Measurements from ENCODE around the gene FANK1.
"Not testable (repeated sequence)": the region's sequence is repeated elsewhere in the genome, so short reads cannot be mapped to it uniquely, and the experiment has no call there.

The FANK1 gene

GRCh38 chr10:126047749-126048148 lies 151.4 kb downstream of the FANK1 start:
- H3K4me3 ChIP-seq, H3K27ac ChIP-seq: not testable (repeated sequence)

- Histone ChIP-seq H3K27ac (peak overlapping the region in 7 of 21 experiments; percentile 9 to 72 (median 59)), H3K4me3 (no peak overlapping the region)
Measured at GRCh38 chr10:126049759-126050700, 153.7 kb downstream of the FANK1 start.

- H3K4me3 ChIP-seq = no peak overlapping the region
- no peak overlapping the region for H3K27ac ChIP-seq
Measured at GRCh38 chr10:126052171-126052570, 155.8 kb downstream of the FANK1 start.

GRCh38 chr10:126054191-126054590 lies 157.8 kb downstream of the FANK1 start:
- no peak overlapping the region for H3K4me3 ChIP-seq
- no peak overlapping the region for H3K27ac ChIP-seq

DNA sequence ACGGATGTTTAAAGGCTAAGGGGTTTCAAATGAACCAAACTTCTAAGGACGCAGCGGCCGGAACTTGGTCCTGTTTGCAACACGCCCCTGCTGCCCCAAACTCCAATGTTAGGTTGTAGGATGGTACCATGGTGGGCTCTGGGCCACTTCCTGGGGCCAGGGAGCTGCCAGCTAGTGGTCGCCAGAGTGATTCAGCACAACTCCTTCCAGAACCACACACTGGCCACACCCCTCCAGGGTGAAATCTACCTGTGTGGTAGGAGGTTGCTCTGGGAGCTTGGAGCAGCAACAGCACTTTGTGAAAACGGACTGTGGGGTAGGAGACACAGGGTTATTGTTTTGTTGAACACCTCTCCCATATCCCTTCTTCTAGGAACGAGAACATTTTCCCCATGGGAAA lies 161.1 kb downstream of the FANK1 start:
- no peak overlapping the region for H3K4me3 ChIP-seq
- H3K27ac ChIP-seq = peak overlapping the region in 2 of 21 experiments; percentile 1 to 16

- Histone ChIP-seq H3K4me3 (no peak overlapping the region), H3K27ac (peak overlapping the region in 1 of 21 experiments; percentile 58)
Measured at GRCh38 chr10:126058104-126058503, 161.7 kb downstream of the FANK1 start.

DNA sequence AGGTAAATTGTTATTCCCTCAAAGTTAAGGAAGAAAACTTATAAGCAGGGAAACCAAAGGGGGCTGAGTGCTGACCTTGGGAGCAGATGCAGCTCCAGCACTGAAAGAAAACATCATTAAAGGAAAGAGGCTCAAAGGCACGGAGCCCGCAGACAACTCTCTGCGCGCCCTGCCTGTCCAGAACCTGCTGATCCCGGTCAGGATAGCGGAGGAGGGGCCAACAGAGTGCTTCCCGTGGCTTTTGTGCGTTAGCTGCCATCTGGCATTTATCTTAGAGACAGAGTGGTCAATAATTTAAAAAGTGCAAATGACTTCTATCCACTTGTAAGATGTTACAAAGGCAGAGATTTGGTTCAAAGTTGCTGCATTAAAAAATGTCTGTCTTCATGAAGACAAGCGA lies 162.1 kb downstream of the FANK1 start:
- Histone ChIP-seq H3K4me3 (no peak overlapping the region), H3K27ac (peak overlapping the region in 2 of 21 experiments; percentile 24 to 58)
